A549 treated with Hydrocortisone at 1 μM for 4 hours (cell line): Measurements from ENCODE around the gene GPR83. TPM values are rescaled to one million over a fixed set of nuclear protein-coding genes. Genes with fewer than 3 reads are reported as not detected.

ENCODE experiments used
- total RNA-seq: library from RNA; stranded (reverse); fragments of 200-300 nt; extraction: Qiagen RNA extraction; gene quantifications from 5 replicates; pipeline ENCODE4 v1.2.3, GENCODE V29; 2022

Gene GPR83
- 0.07 to 0.10 TPM (median 0.07 TPM) in 5 replicates for total RNA-seq

GRCh38 chr11:94400839-94401772 is at the start of gene GPR83:
GPR83 (minus strand) TSS chr11:94401419; CDS start chr11:94401247, 172 bp downstream.

Other genes with a start within 250 kb of the GPR83 start
- 0.24 TPM in 1 of 5 replicates, not detected in the others for gene IZUMO1R, start 96.8 kb downstream of the GPR83 start, total RNA-seq
- 12.3 to 20.2 TPM (median 13.5 TPM) in 5 replicates for gene MRE11, start 92.4 kb upstream of the GPR83 start, total RNA-seq
- 4.7 to 9.0 TPM (median 5.8 TPM) in 5 replicates for gene ANKRD49, start 92.6 kb upstream of the GPR83 start, total RNA-seq
- gene C11orf97, start 111.0 kb upstream of the GPR83 start, total RNA-seq, result not detected in 5 replicates
- gene FUT4, start 142.5 kb upstream of the GPR83 start, total RNA-seq, result 2.4 to 2.7 TPM (median 2.6 TPM) in 5 replicates
- gene PIWIL4, start 165.9 kb upstream of the GPR83 start, total RNA-seq, result 0.09 to 0.24 TPM (median 0.18 TPM) in 5 replicates